ENCODE measurements around the gene HUWE1.

Gene HUWE1

GRCh38 chrX:53494436-53494835 is 192.1 kb downstream of the HUWE1 start:
- DNase-seq, result no peak

- no peak for DNase-seq
Observed at GRCh38 chrX:53486285-53486684, 200.2 kb downstream of the HUWE1 start.

- DNase-seq, result no peak
Observed at GRCh38 chrX:53483838-53484405, 202.6 kb downstream of the HUWE1 start.

- DNase-seq, result no peak
Observed at GRCh38 chrX:53483416-53483815, 203.1 kb downstream of the HUWE1 start.

All from SW 1271 (cell line).